Fibroblast of pulmonary artery (primary cell): ENCODE measurements around the gene PRPF6.
A peak's percentile ranks its signal among the peaks of the same experiment; 100 is the strongest.
"Not testable (repeated sequence)": the region's sequence is repeated elsewhere in the genome, so short reads cannot be mapped to it uniquely, and the experiment has no call there.

Source experiments
- DNase-seq: peaks from one replicate; pipeline ENCODE4 v3.0.0-alpha.2; 2010; ENCODE audit warnings: low read depth
- H3K4me3 ChIP-seq: replicated peaks from 2 replicates; pipeline ENCODE4 v1.5.1; 2011; ENCODE audit warnings: low read depth, mild to moderate bottlenecking, control low read depth, low read length, moderate library complexity
- CTCF ChIP-seq: IDR thresholded peaks from 2 replicates; pipeline ENCODE4 v1.5.1; 2011; ENCODE audit warnings: mild to moderate bottlenecking, control low read depth, low read length, inconsistent platforms; ENCODE audit errors: missing control alignments

PRPF6 gene

GRCh38 chr20:63967330-63968135 is 13.4 kb upstream of the PRPF6 start:
- TF ChIP-seq CTCF, result no peak

GRCh38 chr20:63968136-63968927 is 12.6 kb upstream of the PRPF6 start:
- TF ChIP-seq CTCF, result no peak
- H3K4me3 ChIP-seq, result peak overlapping the region; percentile 64
- no peak for DNase-seq

More at GRCh38 chr20:63967330-63968135, 13.4 kb upstream of the PRPF6 start:
- H3K4me3 ChIP-seq, result no peak overlapping the region
- DNase-seq, result no peak

- H3K4me3 ChIP-seq, result peak overlapping the region; percentile 64
- no peak for TF ChIP-seq CTCF
- DNase-seq, result no peak
Measured at GRCh38 chr20:63968928-63969760, 11.8 kb upstream of the PRPF6 start.

- peak; percentile 63 for DNase-seq
- no peak for TF ChIP-seq CTCF
- H3K4me3 ChIP-seq, result peak within 1 kb of the TSS; percentile 64
Measured at GRCh38 chr20:63969838-63970713, 10.9 kb upstream of the PRPF6 start, which contains the start of gene ZNF512B. Gene ZNF512B (minus strand): TSS chr20:63969930. CDS start chr20:63967950, 1,980 bp downstream.

- DNase-seq, result no peak
- TF ChIP-seq CTCF, result no peak
- H3K4me3 ChIP-seq, result no peak overlapping the region
Measured at GRCh38 chr20:63970714-63971431, 10.1 kb upstream of the PRPF6 start.

GRCh38 chr20:63971960-63972311 is 9.0 kb upstream of the PRPF6 start:
- not testable (repeated sequence) for H3K4me3 ChIP-seq, DNase-seq
